ENCODE results near the gene PSMD13.

PSMD13 gene

GRCh38 chr11:205221-206001 is 31.4 kb upstream of the PSMD13 start:
- DNase-seq, result no peak

GRCh38 chr11:206002-206384 is 30.8 kb upstream of the PSMD13 start:
- no peak for DNase-seq

GRCh38 chr11:206526-207207 is 30.1 kb upstream of the PSMD13 start:
- DNase-seq, result no peak

GRCh38 chr11:207208-207862 is 29.4 kb upstream of the PSMD13 start, which contains the start of the genes BET1L and RIC8A:
BET1L (minus strand) TSS chr11:207399; CDS start chr11:207321, 78 bp downstream.
RIC8A (plus strand) TSS chr11:207708; CDS start chr11:208855, 1,147 bp downstream.
- peak; percentile 98 for DNase-seq

GRCh38 chr11:207863-208180 is 29.0 kb upstream of the PSMD13 start:
- no peak for DNase-seq

- DNase-seq, result peak; percentile 86
These were observed 28.4 kb upstream of the PSMD13 start for GRCh38 chr11:208181-208916.

GRCh38 chr11:208917-209260 is 27.9 kb upstream of the PSMD13 start:
- no peak for DNase-seq

- DNase-seq, result no peak
These were observed 27.3 kb upstream of the PSMD13 start for GRCh38 chr11:209275-210121.

GRCh38 chr11:210122-210802 is 26.5 kb upstream of the PSMD13 start:
- DNase-seq, result no peak

GRCh38 chr11:210803-211180 is 26.0 kb upstream of the PSMD13 start:
- DNase-seq, result no peak

GRCh38 chr11:211295-211694 is 25.5 kb upstream of the PSMD13 start:
- DNase-seq, result no peak

GRCh38 chr11:211741-212140 is 25.0 kb upstream of the PSMD13 start:
- no peak for DNase-seq

- DNase-seq, result no peak
These were observed 24.4 kb upstream of the PSMD13 start for GRCh38 chr11:212150-213100.

GRCh38 chr11:213111-213510 is 23.7 kb upstream of the PSMD13 start:
- no peak for DNase-seq

GRCh38 chr11:214083-214482 is 22.7 kb upstream of the PSMD13 start:
- DNase-seq, result no peak

GRCh38 chr11:215581-216037 is 21.2 kb upstream of the PSMD13 start:
- DNase-seq, result no peak

GRCh38 chr11:216081-216974 is 20.4 kb upstream of the PSMD13 start:
- DNase-seq, result no peak

- DNase-seq, result no peak
These were observed 19.1 kb upstream of the PSMD13 start for GRCh38 chr11:217704-218103.

GRCh38 chr11:218815-219593 is 17.8 kb upstream of the PSMD13 start:
- no peak for DNase-seq

All from activated naive CD4-positive, alpha-beta T cell treated with anti-CD3 and anti-CD28 coated beads, Interleukin-2, amount 50 U/mL, for 16 hours (primary cell).